ENCODE results near the gene LPCAT1.

- TF ChIP-seq, protein P1, sequence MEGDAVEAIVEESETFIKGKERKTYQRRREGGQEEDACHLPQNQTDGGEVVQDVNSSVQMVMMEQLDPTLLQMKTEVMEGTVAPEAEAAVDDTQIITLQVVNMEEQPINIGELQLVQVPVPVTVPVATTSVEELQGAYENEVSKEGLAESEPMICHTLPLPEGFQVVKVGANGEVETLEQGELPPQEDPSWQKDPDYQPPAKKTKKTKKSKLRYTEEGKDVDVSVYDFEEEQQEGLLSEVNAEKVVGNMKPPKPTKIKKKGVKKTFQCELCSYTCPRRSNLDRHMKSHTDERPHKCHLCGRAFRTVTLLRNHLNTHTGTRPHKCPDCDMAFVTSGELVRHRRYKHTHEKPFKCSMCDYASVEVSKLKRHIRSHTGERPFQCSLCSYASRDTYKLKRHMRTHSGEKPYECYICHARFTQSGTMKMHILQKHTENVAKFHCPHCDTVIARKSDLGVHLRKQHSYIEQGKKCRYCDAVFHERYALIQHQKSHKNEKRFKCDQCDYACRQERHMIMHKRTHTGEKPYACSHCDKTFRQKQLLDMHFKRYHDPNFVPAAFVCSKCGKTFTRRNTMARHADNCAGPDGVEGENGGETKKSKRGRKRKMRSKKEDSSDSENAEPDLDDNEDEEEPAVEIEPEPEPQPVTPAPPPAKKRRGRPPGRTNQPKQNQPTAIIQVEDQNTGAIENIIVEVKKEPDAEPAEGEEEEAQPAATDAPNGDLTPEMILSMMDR (IDR thresholded peaks at IDR 0.05) = no peak
- no peak for TF ChIP-seq POLR2A (IDR thresholded peaks at IDR 0.05)
Measured at GRCh38 chr5:1494780-1495524, 28.8 kb downstream of the LPCAT1 start.

Measured in lower leg skin (tissue), 3 donors.